Endothelial cell of umbilical vein (primary cell): ENCODE results near the gene SLC39A5.

Experiments
- EZH2 ChIP-seq: IDR thresholded peaks from 2 replicates; pipeline ENCODE4 v1.6.1; 2012; ENCODE audit warnings: borderline replicate concordance, low read depth, mild to moderate bottlenecking, moderate library complexity, low read length, inconsistent platforms; ENCODE audit not compliant: severe bottlenecking
- GATA2 ChIP-seq: IDR thresholded peaks from 2 replicates; pipeline ENCODE4 v1.7.0; 2011; ENCODE audit warnings: low read depth, mild to moderate bottlenecking, moderate library complexity, mixed read lengths, low read length; ENCODE audit not compliant: insufficient read length, insufficient read depth
- JUN ChIP-seq: IDR thresholded peaks from 2 replicates; pipeline ENCODE4 v1.6.1; 2011; ENCODE audit warnings: borderline replicate concordance, low read depth; ENCODE audit not compliant: insufficient read length, insufficient read depth
- MYC ChIP-seq: IDR thresholded peaks from one replicate; pipeline ENCODE4 v1.6.1; 2011; ENCODE audit warnings: mild to moderate bottlenecking, low read depth, low read length
- POLR2A ChIP-seq: IDR thresholded peaks from 2 replicates; pipeline ENCODE4 v1.6.1; 2012; ENCODE audit warnings: low read depth, mild to moderate bottlenecking, control low read depth, low read length
- POLR2AphosphoS5 ChIP-seq: IDR thresholded peaks from 2 replicates; pipeline ENCODE4 v1.6.1; 2012; ENCODE audit warnings: low read depth, mild to moderate bottlenecking, control low read depth, low read length, moderate library complexity; ENCODE audit not compliant: insufficient read depth
- TF ChIP-seq, protein P1 (sequence below), 2 donors: IDR thresholded peaks; 1 replicate in 1 of 2; 2 replicates in 1 of 2; pipeline ENCODE4 v1.5.1; 2011; ENCODE audit warnings: low read length in 2 of 2, mild to moderate bottlenecking in 2 of 2, moderate library complexity in 2 of 2, control low read depth in 1 of 2, inconsistent platforms in 1 of 2, low read depth in 1 of 2; ENCODE audit not compliant: insufficient read depth in 1 of 2; ENCODE audit errors: extremely low read depth in 1 of 2
- TF ChIP-seq, protein P2 (sequence below): IDR thresholded peaks from 2 replicates; pipeline ENCODE4 v1.6.1; 2011; ENCODE audit not compliant: insufficient read depth, insufficient read length

DNA sequence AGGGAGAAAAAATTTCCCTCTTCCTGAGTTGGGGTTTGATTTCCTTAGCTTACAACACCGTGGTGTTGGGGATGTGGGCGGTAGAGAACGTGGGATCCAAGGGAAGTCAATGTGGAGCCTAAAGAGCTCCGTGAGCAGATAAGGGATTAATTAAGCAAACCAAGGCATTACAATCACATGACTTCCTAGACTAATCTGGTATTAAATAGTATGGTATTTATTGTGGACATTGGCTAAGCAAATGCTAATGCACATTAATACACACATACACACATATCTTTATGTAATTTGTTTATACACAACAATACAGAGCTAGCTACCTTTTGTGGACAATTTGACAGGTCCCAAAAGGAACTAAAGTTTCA is 7.3 kb upstream of the SLC39A5 start:
- TF ChIP-seq, protein P1, sequence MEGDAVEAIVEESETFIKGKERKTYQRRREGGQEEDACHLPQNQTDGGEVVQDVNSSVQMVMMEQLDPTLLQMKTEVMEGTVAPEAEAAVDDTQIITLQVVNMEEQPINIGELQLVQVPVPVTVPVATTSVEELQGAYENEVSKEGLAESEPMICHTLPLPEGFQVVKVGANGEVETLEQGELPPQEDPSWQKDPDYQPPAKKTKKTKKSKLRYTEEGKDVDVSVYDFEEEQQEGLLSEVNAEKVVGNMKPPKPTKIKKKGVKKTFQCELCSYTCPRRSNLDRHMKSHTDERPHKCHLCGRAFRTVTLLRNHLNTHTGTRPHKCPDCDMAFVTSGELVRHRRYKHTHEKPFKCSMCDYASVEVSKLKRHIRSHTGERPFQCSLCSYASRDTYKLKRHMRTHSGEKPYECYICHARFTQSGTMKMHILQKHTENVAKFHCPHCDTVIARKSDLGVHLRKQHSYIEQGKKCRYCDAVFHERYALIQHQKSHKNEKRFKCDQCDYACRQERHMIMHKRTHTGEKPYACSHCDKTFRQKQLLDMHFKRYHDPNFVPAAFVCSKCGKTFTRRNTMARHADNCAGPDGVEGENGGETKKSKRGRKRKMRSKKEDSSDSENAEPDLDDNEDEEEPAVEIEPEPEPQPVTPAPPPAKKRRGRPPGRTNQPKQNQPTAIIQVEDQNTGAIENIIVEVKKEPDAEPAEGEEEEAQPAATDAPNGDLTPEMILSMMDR (IDR thresholded peaks at IDR 0.05; ENCODE audit: extremely low read depth in 1 of 2, insufficient read depth in 1 of 2, low read depth in 1 of 2, low read length in 2 of 2), result no peak
- TF ChIP-seq EZH2 (no peak), POLR2A (no peak), JUN (no peak), GATA2 (no peak), POLR2AphosphoS5 (no peak), MYC (no peak)
- TF ChIP-seq, protein P2, sequence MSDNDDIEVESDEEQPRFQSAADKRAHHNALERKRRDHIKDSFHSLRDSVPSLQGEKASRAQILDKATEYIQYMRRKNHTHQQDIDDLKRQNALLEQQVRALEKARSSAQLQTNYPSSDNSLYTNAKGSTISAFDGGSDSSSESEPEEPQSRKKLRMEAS, result no peak
